ENCODE measurements around the gene IGIP.
A peak's percentile ranks its signal among the peaks of the same experiment; 100 is the strongest.

Gene IGIP

DNA sequence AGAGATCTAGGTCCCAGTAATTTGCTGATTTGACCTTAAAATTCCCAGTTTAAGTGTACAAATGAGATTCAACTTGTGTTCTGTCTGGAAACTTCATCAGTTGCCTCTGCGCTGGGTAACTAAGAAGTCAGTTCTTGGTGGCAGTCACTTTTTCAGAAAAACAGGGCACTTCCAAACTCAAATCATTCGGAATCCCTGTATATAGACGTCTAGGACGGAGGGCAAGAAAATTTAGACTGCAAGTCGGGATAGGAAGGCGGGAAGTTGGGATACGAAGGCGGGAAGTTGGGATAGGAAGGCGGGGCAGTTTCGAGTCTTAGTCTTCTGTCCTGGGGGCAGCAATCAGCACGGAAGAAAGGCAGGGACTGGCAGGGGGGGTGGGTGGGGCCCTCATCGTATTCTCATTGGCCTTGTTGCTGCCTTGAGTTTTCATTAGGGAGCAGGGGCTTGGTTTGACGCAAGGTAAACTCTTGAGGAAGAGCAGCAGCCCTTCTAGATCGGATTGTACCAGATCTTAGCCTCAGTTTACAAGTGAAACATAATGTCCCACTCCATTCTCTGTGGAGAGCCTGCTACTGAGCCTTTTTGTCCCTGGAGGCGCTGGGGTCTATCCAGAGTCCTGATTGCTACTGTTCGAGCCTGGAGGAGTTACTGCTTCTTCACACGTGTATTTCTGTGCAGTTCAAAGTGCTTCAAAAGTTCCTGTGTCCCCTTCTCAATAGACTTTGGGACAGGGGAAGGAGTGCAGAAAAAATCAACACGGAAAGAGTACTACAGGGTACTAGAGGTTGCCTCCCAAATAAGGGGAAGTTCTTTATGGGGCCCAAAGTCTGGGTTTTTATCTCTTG, 14.5 kb upstream of the IGIP start:
- no peak for DNase-seq (ENCODE audit: low read depth, low spot score)

DNA sequence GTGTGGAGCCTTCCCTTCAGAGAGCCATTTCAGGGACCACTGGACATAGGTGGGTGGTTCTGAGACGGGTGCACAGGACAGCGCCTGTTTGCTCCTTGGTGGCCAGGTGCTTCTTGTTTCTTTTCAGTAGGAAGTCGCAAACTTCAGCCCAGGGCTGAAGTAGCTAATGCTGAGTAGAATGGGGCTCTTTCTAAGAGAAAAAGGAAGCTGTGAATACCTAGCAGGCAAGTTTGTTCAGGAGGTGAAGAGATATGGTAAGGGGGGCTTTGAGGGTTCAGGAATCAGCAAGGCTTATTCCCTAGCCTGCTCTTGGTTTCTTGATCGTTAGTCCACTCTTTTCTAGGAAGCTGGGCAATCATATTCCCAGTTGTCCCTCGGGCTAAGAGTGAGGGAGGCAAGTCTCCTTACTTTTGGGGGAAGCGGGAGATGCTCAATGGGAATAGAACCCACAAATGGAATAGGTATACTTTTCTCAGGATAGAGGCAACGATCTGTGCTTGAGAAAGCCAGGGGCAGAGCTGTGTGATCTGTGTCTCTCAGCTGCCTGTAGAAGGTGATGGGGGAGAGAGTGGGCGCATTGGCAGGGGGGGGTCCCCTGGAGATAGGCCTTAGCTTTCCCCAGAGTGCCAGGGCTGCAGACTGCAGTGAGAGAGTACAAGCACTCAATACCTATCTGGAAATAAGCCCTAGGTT, 13.7 kb upstream of the IGIP start:
- no peak for DNase-seq (ENCODE audit: low read depth, low spot score)

DNA sequence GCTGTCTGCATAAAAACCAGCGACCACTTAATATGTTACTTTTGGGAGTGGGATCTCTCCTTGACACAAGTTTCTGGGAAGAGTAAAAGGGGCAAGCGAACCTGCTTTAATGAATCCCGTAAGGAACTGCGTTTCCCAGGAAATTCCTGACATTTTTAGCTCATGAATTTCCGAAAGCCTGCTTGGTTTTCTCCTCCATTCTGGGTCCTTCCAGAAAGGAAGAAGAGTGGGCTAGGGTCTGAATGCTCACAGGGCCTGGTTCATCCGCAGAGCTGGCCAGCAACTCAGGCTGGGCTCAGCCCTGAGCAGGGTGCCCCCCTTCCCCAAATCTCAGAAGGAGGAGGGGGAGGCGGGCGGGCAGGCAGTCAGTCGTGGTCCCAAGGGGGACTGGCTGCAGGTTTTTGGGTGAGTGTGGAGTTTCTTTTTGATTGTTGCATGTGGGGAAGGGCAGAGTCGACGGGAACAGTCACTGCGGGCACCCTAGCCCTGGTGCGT, 13.0 kb upstream of the IGIP start:
- DNase-seq (ENCODE audit: low read depth, low spot score), result no peak

GRCh38 chr5:140113180-140113698, 12.5 kb upstream of the IGIP start:
- no peak for DNase-seq (ENCODE audit: low read depth, low spot score)

GRCh38 chr5:140113699-140114263, 12.0 kb upstream of the IGIP start, which contains the start of gene PURA:
TSS of gene PURA (plus strand) at chr5:140114109. CDS start at chr5:140114182, 73 bp downstream.
- peak; percentile 92 for DNase-seq (ENCODE audit: low read depth, low spot score)

DNA sequence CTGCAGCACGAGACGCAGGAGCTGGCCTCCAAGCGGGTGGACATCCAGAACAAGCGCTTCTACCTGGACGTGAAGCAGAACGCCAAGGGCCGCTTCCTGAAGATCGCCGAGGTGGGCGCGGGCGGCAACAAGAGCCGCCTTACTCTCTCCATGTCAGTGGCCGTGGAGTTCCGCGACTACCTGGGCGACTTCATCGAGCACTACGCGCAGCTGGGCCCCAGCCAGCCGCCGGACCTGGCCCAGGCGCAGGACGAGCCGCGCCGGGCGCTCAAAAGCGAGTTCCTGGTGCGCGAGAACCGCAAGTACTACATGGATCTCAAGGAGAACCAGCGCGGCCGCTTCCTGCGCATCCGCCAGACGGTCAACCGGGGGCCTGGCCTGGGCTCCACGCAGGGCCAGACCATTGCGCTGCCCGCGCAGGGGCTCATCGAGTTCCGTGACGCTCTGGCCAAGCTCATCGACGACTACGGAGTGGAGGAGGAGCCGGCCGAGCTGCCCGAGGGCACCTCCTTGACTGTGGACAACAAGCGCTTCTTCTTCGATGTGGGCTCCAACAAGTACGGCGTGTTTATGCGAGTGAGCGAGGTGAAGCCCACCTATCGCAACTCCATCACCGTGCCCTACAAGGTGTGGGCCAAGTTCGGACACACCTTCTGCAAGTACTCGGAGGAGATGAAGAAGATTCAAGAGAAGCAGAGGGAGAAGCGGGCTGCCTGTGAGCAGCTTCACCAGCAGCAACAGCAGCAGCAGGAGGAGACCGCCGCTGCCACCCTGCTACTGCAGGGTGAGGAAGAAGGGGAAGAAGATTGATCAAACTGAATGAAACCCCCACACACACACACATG, 11.2 kb upstream of the IGIP start:
- no peak for DNase-seq (ENCODE audit: low read depth, low spot score)

DNA sequence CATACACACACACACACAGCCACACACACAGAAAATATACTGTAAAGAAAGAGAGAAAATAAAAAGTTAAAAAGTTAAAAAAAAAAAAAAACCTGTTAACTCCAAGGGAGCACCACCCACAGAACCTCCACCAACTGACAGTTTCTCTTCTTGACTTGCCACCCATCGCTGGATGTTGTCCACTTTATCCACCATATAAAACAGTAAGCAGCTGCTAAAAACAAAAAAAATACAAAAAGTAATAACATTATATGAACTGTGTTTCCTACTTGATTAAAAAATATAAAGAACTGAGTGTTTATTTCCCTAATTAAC, 10.6 kb upstream of the IGIP start:
- no peak for DNase-seq (ENCODE audit: low read depth, low spot score)

DNA sequence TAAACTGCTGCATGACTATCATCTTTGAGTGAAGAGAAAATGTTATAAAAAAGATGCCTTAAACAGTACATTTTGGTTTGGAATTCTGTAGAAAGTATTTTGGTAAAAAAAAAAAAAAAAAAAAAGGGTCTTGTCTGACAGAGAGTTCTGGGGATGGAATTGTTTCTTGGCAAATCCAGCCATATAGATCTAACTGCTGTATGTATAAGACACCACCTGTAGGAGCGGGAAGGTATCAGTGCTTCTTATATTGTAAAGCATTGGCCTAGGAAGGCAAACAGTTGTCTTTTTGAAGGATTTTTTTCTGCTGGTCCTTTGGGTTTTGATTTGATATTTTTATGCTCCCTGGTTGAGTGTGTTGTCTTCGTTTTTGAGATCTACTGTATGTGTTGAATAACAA, 9.0 kb upstream of the IGIP start:
- no peak for DNase-seq (ENCODE audit: low read depth, low spot score)

DNA sequence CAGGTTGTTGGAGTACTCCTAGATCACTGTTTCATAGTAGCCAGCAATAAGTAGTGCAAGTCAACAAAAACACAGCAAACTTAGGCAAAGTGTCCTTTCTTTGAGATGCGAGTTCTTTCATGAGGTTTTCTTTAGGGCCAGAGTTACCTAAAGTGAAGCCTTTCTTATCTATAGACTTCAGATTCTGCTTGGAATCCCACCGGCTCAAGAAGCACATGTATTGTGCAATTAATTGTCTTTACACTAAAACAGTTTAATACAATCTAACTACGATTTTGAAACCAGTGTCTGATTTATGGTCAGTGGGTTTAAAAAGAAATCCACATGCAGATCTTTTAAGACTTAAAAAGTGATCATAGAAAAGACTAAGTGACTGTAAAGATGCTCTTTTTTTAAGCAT, 8.2 kb upstream of the IGIP start:
- no peak for DNase-seq (ENCODE audit: low read depth, low spot score)

- no peak for DNase-seq (ENCODE audit: low read depth, low spot score)
Measured at GRCh38 chr5:140118302-140118936, 7.3 kb upstream of the IGIP start.

GRCh38 chr5:140126315-140127012, 727 bp downstream of the IGIP start:
- DNase-seq (ENCODE audit: low read depth, low spot score), result no peak

DNA sequence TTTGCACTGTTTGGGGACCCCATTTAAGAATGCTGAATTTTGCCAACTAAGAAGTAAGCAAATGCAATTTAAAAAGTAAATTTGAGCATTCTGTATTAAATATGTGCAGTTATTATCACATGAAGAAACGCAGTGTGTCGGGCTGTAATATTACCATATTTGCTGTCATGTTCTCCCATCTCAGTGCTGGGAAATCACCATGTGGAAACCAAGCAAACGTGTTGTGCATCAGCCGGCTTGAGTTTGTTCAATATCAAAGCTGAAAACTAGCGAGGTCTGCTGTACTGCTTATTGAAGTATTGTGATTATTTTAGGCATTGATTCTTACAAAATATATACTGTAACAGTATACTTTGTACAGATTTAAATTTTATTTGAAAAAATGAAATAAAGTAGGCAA, 2.6 kb downstream of the IGIP start:
- DNase-seq (ENCODE audit: low read depth, low spot score), result no peak

- DNase-seq (ENCODE audit: low read depth, low spot score), result no peak
Measured at GRCh38 chr5:140130949-140131733, 5.4 kb downstream of the IGIP start.

DNA sequence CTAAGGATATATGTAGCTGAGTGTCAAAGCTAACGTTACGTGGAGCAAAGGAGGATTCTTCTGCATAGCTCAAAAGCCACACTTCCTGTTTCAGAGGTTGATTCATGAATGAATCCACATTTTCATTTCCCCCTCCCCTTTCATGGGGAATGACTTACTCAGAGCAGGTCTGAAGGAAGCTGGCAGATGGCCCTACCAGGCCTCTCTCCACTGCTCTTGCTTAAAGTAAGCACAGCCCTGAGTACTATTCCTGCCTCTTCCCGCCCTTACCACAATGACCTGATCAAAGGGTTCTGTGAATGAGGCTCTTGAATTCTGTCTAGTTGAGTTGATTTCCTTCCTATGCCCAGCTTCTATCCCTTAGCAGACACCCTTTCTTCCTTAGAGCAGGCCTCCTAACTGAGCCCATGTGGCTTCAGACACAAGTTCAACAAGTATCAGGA, 6.3 kb downstream of the IGIP start:
- no peak for DNase-seq (ENCODE audit: low read depth, low spot score)

GRCh38 chr5:140133514-140134167, 7.9 kb downstream of the IGIP start:
- no peak for DNase-seq (ENCODE audit: low read depth, low spot score)

GRCh38 chr5:140134277-140134935, 8.7 kb downstream of the IGIP start:
- no peak for DNase-seq (ENCODE audit: low read depth, low spot score)

- no peak for DNase-seq (ENCODE audit: low read depth, low spot score)
Measured at GRCh38 chr5:140135127-140135526, 9.4 kb downstream of the IGIP start.

DNA sequence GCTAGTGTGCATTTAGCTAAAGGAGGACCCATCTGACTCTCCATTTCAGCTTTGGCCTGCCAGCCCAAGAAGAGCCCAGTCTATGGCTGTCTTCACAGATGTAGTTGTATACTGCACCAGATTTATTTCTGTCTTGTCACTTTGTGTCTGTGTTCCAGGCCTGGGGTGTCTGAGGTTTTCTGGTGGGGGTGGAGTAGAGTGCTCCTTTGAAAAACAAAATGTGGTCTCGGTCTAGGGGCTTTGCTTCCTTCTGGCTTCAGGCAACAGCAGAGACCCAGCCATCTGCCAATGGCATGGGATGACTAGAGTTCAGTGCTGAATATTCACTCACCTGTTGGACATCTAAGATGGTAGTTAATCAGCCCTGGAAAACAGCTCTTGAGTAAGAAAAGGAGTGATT, 10.9 kb downstream of the IGIP start:
- no peak for DNase-seq (ENCODE audit: low read depth, low spot score)

GRCh38 chr5:140140435-140140834, 14.7 kb downstream of the IGIP start:
- no peak for DNase-seq (ENCODE audit: low read depth, low spot score)
